ENCODE data around the gene OTOP2.
"Not testable (repeated sequence)": the region's sequence is repeated elsewhere in the genome, so short reads cannot be mapped to it uniquely, and the experiment has no call there.

Gene OTOP2

DNA sequence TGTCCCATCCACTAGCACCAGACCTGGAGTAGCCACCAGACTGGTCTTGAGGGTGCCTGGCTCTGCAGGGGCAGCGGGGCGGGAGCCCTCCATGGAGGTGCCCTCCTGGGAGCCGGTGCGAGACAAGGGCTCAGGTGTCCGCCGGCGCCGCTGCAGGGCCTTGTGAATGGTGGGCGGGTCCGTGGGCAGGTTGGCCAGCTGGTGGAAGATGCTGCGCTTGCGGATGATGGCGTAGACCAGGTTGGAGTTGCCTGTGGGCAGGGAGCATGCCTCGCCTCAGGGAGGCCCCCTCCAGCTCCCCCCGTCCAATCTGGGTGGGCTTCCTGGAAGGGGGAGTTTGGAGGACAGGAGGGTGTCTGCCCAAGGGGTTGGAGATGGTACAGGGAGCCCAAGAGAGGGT lies 30.0 kb downstream of the OTOP2 start:
- DNase-seq: no peak

DNA sequence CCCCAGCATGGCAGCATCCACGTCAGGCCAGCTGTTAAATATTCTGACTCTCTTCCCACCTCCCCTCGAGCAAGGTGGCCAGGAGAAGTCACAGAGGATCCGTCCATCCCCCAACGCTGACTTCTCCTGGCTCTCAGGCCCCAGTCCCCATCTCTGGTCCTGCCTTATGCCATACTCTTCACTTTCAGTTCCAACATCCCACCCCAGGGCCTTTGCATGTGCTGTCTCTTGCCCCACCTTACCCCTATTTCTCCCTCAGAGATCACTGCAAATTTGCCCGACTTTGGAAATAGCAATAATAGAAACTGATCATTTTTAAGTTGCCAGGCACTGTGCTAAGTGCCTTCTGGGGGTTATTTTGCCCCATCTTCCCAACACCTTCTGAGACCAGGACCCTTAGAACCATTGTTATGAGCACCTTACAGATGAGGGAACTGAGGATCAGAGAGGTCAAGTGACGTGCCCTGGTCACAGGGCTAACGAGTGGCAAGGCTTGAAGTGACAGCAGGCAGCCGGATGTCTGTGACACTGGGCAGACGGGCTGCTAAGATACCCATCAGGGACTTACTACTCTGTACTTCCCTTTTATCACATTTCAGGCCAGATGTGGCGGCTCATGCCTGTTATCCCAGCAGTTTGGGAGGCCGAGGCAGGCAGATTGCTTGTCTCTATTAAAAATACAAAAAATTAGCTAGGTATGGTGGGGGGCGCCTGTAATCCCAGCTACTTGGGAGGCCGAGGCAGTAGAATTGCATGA lies 30.8 kb downstream of the OTOP2 start:
- DNase-seq: no peak

DNA sequence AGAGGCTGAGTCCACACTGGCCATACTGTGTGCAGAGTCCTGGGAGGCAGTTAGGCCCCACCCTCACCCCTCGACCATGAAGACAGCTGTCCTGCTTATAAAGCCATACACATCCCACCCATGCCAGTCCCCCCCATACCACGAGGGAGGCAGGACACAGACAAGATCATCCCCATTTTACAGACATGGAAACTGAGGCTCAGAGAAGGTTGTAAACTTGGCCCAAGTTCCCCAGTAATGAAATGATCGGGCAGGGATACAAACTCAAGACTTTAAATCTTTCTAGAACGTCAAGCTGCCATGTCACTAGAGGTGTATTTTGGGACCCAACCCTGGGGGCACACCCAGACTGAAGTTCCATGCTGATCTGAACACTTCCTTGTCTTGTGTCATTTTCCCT lies 32.0 kb downstream of the OTOP2 start:
- no peak for DNase-seq

DNA sequence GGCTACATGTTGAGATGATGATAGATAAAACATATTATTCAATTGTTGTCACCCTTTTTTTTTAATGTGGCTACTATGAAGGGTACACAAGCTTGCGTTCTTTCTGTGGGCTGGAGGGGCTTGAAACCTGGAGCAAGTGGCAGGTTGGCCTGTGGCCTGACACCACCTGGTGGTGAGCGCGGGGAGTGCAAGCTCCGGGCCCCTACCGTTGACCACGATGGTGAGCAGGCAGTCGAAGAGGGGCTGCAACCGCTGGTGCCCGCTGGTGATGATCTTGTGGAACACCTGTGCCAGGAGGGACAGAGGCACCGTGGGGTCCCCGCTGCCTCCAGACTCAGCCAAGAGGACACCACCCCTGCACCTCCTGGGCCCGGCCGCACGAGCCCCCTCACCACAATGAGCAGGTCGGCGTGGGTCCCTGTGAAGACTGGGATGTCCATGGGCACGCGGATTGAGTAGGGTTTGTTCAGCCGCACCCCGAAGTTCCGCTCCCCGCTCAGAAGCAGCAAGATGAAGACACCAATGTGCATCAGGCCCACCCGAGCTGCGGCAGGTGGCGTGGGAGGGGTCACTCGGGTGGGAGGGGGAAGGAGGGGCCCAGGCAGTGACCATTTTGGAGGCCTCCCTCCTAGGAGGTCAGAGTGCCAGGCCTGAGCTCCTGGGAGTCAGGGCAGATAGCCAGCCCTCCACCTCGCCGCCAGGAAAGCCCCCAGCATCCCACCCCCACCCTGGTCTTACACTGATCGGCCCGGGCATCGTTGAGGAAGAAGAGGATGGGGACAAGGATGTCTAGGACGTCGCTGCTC lies 34.1 kb downstream of the OTOP2 start:
- peak; percentile 13 for DNase-seq

DNA sequence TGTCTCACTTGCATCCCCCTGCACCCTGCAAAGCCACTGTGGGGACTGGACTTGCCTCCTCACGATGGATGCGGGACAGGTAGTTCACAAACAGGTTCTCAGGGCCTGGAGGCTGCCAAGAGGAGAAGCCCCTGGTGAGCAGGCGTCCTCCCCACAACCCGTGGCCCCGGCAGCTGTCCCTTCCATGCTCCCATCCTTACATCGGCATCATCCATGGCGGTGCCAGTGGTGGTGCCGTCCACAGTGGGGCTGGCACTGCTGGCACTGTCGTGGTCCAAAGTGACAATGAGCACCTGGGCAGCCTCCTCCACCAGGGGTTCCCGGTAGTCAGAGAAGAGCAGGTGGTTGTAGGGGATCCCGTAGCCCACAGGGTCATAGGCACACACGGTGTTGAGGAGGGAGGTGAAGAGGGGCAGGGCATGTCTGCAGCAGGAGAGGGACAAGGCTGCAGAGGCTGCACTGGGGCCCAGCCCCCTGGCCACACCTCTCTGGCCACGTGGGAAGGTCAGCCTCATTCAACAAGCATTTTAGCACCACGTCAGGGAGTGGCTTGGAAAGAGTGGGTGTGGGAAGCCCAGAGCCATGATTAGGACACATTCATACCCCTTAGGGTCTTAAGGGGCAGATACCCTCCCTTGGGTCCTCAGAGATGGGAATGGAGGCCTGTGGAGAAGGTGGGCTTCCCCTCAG lies 35.9 kb downstream of the OTOP2 start:
- no peak for DNase-seq

DNA sequence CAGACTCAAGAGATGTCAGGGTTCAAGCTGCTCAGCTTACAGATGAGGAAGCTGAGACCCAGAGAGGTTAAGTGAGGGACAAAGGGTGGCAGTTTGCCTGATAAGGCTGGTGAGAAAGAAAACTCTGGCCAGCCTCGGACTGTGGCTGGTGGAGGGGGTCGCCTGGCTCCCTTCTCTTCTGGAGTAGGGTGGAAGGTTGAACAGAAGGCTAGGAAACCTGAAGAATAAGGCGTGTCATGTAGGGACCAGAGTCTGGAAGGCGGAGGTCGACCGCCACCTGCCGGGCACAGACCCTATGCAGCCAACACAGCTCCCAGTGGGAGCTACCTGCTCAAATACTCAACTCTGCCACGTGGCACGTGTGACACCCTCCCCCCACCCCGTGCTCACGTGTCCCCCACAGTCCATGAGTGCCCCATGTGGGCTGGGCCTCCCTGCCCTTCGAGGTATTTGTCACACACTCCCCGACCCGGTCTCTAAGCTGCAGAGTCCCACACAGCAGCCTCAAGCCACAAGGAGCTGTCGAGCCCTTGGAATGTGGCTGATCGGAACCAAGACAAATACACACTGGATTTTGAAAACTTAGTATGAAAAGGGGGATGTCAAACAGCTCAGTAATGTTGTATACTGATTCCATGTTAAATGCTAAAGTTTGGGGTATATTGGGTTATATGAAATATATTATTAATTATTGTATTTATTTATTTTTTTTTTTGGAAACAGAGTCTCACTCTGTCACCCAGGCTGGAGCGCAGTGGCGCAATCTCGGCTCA lies 36.7 kb downstream of the OTOP2 start:
- peak; percentile 76 for DNase-seq

DNA sequence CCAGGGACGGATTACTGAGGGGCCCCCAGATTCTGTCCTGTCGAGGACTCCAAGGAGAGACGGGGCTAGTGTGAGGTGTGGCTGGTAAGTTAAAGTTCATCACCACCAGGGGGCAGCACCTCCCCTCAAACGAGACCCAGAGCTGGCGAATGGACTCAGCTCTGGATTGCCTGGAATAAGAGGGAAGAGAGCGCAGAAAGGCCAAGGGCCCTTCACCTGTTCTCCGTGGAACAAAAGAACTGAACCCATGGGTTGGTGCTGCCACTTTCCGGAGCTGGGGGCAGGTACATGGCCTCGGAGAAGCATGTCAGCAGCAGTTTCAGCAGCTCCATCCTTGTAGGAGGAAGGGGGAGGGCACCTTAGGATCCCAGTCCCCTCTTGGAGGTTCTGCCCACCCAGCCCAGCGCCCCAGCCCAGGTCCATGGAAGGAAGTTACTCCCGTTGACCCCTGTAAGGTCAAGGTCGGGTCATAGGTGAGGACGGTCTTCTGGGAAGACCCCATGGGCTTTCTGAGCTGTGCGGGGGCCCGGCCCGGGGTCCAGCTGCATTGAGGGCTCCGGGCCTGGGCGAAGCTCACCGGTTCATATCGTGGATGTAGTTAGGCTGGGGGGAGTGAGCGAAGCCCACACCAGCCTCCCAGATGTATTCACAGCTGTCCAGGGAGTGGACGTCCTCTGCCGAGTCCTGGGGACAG lies 37.7 kb downstream of the OTOP2 start:
- DNase-seq: peak; percentile 79

DNA sequence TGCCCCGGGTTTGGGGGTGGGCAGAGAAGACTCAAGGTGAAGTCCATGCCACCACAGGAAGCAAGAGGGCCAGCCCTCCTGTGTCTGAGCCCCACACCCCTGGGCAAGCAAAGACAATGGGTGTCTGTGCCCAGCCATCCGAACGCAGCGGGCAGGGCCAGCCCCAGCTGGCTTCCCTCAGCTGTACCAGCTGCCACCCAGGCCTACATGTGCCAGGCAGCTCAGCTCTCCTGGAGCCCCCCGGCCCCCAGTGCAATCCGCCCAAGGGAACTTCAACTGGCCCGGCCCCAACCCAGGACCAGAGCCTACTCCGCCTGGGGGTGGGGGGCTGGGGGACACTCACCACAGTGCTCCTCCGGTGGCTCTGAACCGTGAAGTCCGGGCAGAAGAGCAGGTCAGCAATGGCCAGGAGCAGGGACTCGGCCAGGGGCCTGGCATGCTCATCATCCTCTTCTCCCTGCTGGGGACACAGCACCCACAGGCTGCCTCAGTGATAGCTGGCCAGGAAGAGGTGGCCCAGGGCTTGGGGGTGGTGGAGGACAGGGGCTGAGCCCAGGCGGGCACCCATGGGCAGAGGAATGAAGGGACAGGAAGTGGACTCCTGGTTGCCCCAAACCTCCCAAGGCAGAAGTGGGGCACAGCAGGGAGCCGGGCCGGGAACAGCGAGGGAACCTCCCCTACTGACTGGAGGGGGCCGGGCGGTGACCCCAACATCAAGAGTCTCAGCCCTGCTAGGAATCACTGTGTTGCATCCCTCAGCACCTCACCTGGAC lies 38.7 kb downstream of the OTOP2 start:
- DNase-seq: no peak

DNA sequence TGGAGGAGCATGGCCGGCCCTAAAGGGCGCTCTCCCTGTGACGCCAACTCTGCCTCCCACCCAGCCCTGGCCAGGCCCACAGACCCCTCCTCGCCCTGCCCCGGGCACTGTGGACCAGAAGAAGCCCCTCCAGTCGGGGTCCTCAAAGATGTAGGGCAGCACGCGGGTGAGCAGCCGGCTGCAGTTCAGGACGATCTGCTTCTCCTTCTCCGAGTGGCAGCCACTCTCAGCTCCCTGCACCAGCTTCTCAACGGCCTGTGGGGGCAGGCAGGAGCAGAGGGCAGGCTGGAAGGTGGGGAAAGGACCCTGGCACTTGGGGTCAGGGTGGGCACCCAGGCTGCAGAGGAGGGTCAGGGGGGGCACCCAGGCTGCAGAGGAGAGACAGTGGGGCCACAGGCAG lies 39.6 kb downstream of the OTOP2 start:
- DNase-seq: no peak

DNA sequence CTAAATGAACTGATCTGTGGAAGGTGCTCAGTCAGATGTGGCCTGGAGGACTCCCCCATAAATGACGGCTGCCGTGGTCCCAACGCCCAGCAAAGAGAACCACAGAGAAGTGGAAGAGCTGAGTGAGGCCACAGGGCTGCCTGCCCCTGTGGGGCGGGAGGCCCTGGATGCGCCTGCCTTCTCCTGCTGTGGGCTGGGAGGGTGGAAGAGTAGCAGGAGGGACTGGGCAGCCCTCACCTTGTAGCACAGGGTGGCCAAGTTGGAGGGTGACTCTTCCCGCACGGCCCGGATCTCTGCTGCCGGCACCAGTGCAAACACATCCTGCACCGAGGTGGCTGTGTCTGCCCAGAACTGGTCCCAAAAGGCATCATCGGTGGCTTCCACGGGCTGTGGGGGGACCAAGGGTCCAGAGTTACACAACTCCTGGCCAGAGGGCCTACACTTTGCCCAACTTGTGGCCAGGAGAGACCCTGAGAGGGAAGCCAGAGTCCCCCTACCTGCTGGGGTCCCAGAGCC lies 40.2 kb downstream of the OTOP2 start:
- no peak for DNase-seq

DNA sequence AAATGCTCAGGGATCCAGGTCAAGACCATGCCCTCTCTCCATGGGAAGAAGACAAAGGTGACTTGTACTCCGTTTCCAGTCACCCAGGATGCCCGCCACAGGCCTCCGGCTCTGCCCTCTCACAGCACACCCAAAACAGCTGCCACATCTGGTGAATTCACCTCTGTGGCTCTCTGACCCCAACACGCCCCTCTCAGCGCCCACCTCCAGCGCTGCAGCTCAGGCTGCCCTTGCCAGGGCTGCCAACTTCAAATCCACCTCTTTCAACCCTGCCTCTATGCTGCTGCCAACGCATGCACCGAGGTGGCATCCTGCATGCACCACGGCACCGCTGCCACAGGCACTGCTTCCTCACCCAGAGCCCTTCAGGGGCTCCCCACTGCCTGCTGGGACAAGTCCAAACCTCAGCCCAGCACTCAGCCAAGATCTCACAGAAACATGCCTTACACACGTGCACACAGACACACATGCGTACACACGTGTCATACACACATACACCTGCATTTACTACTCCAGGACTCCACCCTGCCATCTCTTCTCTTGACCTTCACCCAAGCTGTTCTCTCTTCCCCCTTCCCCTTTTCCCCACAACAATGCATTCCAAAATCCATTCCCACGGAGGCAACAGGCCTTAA lies 41.0 kb downstream of the OTOP2 start:
- no peak for DNase-seq

DNA sequence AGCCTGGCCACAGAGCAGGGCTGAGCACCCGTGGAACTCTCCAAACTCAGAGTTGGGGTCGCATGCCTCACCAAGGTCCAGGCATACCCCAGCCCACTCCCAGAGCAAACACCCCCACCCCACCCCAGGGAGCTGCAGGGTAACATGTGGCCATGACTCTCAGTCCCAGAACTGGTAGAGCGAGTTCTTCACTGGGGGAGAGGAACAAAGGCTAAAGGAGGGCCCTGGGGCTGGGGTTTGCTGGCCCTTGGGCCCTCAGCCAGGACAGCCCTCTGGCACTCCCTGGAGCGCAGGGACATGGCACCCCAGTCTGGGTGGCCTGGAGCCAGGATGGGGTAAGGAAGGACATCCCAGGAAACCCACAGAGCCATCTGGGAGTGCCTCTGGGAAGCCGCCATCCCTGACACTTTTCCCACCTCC lies 44.3 kb downstream of the OTOP2 start:
- DNase-seq: no peak

DNA sequence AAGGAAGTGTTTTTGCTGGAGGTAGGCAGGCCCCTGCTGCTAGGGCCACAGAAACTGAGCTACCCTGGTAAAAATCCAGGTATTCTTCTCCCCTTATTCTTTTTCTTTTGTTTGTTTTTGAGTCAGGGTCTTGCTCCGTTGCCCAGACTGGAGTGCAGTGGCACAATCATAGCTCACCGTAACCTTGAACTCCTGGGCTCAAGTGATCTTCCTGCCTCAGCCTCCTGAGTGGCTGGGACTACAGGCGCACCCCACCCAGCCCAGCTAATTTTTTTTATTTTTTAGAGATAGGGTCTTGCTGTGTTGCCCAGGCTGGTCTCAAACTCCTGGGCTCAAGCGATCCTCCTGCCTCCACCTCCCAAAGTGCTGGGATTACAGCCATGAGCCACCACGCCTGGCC lies 45.4 kb downstream of the OTOP2 start:
- not testable (repeated sequence) for DNase-seq

DNA sequence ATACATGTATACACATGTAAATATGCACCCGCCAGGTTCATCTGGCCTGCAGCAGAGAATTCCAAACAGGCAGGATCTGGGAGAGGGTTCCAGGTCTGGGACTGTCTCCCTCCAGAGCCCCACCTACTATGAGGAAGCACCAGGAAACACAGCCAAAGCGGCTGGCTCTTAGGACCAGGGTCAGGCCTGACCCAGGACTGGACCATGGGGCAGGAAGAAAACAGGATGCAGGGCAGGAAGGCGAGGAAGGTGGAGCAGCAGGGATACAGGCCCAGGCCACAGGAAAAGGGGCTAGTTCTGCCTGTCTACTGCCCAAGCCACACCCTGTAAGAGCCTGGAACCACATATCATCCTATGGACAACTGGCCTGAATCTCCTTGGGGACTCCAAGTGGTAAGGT lies 46.3 kb downstream of the OTOP2 start:
- DNase-seq: no peak

DNA sequence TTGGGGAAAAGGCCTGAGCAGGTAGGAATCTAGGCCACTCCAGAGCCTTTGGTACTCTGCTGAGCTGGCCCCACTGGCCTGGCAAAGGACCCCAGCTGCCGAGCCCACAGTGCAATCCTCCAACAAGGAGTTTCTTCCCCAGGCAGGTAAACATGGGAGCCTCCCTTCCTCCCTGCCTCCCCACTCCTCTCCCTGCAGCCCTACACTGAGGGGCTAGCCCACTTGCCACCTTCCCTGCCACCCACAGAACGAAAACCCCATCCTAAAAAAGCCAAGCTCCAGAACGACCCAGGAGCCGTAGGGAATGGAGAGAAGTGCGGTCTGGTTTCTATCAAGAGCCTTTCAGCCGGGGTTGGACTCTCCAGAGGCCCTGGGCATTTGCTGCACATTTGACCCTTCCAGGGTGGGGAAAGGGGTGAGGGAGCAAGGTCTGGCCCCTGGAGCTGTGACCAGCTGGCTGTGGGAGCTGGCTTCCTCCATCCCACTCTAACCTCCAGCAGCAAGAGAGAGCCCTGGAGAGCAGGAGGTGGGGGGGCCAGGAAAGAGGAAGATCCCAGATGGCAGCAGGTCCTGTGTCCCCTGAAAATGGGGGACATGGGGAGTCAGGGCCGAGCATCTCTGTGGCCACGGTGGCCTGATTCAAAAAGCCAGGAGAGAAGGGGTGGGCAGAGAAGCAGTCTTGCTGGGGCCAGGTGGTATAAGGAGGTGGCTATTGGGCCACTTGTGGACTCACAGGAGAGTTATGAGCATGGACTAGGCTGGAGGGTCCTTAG lies 47.2 kb downstream of the OTOP2 start:
- DNase-seq: no peak

DNA sequence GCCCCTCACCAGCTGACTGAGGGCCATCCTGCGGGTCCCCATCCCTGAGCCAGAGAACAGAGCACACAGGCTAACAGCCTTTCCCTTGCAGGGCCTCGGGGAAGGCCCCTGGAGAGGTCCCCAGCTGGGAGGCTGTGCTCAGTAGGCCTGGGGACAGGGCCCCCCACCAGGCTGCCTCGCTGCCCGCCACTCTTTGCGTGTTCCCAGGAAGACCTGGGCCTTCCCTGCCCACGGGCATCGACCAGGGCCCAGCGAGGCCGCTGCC lies 47.7 kb downstream of the OTOP2 start:
- DNase-seq: no peak

DNA sequence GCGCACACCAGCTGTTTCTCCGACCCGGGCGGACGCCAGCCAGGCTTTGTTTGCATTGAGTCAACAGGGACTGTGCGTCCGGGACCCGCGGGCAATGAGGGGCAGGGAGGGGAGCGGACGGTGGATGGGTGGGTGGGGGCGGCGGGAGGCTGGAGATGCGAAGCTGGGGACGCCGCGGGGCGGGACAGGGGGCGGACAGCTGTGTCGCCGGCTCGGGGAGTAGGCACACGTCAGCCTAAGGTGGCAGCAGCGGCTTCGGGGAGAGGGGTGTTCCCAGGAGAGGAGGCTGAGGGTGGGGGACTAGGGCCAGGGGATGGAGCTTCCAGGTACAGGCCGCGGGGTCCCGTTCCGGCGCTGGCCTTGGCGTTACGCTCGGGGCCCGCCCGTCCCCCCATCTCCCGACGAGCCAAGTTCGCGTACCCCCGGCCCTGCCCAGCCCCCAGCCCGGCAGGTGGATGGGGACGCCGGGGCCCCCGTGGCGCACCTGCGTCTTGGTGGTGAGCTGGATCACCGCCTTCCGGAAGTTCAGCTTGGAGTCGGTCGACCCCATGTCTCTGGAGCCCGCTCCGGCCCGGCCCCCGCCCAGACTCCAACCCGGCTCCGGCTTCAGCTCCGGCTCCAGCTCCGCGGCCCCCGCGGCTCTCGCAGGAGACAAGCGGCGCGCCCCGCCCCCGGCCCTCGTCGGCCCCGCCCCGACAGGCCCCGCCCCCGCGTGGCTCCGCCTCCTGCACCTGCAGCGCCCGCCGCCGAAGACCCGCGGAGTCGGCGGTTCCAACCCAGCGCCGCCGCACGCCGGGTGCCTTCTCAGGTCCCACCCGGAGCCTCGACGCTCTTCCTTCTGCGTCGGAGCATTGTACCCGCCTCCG lies 48.3 kb downstream of the OTOP2 start, which contains the start of gene HID1:
Gene HID1 (minus strand): TSS at position 653 of the 866 bp plus-strand sequence. CDS start 103 bp downstream, at position 550.
- DNase-seq: peak; percentile 39

DNA sequence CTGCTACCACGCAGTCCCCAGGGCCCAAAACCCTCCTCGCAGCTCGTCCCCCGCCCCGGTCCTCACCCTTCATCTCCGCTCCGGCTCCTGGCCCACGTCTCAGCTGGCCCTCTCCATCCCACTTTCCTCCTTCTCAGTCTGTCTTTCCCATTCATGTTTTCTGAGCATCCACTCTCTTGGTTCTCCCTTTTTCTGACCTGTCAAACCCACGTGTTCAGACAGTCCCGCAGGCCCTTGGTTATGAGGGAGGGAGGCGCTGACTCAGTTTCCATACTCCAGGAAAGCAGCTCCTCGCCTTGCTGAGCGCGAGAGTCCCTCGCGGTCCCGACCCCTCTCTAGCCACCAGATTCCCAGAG lies 48.9 kb downstream of the OTOP2 start:
- no peak for DNase-seq

DNA sequence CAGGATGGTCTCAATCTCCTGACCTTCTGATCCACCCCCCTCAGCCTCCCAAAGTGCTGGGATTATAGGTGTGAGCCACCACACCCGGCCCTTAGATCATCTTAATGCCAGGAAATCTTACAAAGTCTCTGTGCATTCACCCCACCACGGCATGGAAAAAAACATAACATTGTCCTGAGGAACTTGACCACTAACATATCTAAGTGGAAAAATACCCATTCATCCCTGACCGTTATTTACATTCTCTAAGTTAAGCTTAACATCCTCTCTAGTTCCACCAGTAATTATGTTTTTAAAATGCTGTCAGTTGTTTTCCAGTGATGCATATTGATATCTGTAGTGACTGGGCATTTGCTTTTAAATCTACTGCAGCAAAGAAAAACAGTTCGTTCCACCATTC lies 51.9 kb downstream of the OTOP2 start:
- DNase-seq: no peak

All from NCI-H526 treated with DMSO at 0.1 percent for 48 hours (cell line).